HG02642 (cell line): ENCODE data around the gene ITGAD.
A peak's percentile ranks its signal among the peaks of the same experiment; 100 is the strongest.

Experiments
- ATAC-seq: cut with Tn5 transposase; IDR thresholded peaks from one replicate; pipeline ENCODE4 v1.9.1; 2021; ENCODE audit warnings: mild to moderate bottlenecking; ENCODE audit not compliant: unreplicated experiment, poor library complexity

The ITGAD gene

DNA sequence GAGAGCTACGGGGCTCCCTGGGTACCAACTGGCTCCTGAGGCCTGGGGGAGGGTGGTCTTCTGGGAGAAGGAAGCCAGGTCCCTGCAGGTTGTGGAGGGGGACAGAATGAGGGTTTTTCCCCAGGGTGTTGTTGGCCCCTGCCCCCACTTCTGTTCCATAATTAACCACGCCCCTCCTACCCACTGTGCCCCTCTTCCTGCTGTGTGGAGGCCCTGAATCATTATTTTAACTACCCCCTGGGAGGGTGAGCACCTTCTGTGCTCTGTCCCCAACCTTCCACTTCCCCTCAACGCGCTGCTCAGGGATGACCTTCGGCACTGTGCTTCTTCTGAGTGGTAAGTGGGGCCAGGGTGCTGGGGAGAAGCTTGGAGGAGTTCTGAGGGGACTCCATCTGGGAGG is at the start of gene ITGAD:
TSS of gene ITGAD (plus strand) at position 280 of the 400 bp plus-strand sequence. CDS start at position 306, 26 bp downstream.
- ATAC-seq: no peak

DNA sequence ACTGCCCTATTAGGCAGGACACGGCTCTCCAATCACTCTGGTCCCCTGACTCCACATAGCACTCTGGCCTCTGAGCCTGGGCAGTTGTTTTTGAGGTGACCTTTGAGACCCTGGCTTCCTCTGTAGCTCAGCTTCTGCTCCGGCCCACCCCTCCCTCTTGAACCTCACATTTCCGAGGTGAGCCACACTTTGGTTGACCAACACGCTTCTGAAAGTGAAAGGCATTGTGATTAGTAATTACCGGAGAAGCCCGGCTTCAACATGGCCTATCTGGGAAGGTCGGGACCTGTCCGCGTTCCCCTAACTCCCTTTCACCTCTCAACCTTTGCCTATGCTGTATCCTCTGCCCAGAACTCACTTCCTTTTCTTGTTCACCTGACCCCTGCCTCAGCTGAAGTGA is 48.4 kb upstream of the ITGAD start:
- peak; percentile 88 for ATAC-seq

- no peak for ATAC-seq
Observed at GRCh38 chr16:31347445-31347844, 45.7 kb upstream of the ITGAD start.

GRCh38 chr16:31348579-31348978 is 44.6 kb upstream of the ITGAD start:
- no peak for ATAC-seq

GRCh38 chr16:31350275-31351005 is 42.7 kb upstream of the ITGAD start:
- no peak for ATAC-seq

DNA sequence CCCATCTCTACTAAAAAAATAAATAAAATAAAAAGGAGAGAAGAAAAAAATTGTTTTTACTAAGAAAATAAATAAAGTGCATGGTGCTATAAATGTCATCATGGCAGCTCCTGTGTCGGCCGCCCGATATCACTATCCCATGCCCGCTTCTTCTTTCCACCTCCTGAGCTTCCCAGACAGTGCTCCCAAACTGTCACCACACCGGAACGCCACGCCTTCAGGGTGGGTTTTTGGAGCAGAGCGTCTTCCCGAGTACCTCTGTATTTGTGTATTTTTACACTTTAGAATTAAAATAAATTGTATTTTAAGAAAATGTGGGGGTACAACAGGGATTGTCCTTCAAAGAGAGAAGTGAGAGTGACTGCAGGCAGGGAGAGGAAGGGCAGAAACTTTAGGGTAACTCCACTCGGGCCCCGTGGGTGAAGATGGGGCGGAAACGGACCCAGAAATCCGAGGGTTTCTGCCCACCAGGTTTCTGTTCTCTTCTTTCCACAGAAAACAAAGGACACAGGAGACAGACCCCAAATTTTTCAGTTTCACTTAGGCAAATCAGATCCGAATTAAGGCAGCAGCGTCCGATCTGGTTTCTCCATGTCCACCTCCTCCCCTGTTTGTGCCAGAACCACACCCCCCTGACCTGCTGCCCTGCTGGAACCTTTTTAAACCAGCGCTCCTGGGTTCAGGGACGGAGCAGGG is 41.7 kb upstream of the ITGAD start:
- ATAC-seq: no peak

DNA sequence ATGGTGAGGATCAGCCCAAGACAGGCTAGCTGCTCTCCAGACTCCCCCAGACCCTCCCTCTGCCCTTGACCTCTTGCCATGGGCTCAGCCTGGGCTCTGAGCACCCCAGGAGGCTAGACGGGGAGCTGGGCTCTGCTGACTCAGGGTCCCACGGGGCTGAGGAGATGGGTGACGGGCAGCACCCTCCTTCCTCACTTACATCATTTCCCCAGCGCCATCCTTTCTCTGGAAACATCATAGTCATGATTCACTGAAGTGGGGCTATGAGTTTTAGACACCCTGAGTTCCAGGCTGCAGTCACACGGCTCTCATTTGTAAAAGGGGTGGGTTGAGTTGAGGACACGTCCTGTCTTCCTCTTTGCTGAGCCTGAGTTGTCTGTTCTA is 41.2 kb upstream of the ITGAD start:
- ATAC-seq: no peak

- ATAC-seq: no peak
Observed at GRCh38 chr16:31352376-31353115, 40.6 kb upstream of the ITGAD start.

DNA sequence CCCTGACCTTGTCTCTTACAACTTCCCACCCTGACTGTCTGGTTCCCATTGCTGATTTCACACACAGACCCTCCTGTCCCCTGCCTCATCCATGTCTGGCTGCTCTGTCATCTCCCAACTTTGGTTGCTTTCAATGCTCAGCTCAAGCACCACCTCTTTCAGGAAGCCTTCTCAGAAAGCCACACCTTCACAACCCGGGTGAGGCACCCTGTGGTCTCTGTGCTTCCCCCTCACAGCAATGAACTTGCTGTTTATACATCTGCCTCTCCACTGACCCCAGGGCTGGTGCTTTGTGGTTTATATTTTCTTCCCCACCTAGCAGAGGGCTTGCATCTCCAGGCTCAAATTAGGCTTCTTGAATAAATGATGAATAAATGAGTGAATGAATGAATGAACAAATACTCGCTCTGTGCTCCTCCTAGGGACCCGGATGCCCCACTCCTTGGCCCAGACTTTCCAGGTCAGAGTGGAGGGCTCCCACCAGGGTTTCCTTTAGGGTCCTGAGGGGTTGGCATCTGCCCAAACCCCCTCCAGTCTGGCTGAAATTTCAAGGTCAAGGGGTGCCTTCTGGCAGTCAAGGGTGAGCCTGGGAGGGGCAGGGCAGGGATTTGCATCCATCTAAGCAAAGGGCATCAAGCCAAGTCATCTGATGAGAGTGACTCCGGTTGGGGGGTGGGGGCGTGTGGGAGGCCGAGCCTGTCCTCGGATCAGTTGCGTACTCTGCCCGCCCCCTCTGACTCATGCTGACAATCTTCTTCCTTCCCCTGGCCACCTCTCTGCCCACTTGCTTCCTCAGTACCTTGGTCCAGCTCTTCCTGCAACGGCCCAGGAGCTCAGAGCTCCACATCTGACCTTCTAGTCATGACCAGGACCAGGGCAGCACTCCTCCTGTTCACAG is 38.5 kb upstream of the ITGAD start, which contains the start of gene ITGAX:
TSS of gene ITGAX (plus strand) at position 783 of the 898 bp plus-strand sequence. CDS start at position 862, 79 bp downstream.
- ATAC-seq: peak; percentile 77

DNA sequence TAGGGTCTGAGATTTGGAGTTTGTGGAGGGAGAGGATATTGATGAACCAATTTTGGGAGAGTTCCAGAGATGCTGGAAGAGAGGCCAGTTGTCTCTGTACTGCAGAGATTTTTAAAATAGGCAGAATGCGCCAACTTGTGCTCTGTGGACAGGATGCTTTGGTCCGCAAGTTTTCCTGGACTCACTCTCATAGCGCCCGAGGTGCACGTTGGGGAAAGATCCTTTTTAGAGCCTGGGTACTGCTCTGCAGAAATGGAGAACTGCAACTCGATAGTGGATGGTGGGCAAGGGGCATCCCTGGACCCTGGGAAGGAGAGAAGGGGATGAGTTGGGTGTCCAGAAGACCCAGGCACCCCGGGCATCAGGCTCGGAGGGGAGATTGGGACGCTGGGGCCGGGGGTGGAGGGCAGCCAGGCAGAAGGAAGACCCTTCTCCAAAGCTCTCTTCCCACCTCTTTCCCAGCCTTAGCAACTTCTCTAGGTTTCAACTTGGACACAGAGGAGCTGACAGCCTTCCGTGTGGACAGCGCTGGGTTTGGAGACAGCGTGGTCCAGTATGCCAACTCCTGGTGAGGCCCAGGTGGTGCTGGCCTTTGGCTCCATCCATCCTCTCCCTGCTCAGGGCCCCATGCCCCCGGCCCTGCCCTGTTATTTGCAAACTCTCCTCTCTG is 37.6 kb upstream of the ITGAD start:
- ATAC-seq: no peak

DNA sequence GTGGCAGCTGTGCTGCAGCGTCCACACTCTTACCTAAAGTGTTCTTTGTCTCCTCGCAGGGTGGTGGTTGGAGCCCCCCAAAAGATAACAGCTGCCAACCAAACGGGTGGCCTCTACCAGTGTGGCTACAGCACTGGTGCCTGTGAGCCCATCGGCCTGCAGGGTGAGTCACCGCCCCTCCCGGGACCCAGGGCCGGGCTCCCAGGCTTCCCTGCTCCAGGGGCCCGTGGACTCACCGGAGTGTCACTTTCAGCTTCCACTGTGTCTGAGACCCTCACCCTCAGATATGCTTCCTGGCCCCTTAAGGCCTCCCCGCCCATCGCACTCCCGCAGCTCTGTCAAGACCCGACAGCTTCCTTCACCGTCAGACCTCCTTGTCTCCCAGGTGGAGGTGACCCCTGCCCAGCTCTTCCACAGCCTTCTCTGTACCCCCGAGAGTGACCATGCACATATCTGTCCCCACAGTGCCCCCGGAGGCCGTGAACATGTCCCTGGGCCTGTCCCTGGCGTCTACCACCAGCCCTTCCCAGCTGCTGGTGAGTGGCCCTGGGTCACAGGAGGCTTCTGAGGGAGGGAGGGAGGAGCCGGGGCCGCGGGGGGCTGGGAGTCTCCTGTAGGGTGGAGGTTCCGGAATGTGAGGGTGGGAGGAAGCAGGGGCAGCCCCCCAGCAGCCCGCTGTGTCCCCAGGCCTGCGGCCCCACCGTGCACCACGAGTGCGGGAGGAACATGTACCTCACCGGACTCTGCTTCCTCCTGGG is 36.4 kb upstream of the ITGAD start:
- no peak for ATAC-seq

GRCh38 chr16:31357324-31358109 is 35.6 kb upstream of the ITGAD start:
- no peak for ATAC-seq

- no peak for ATAC-seq
Observed at GRCh38 chr16:31360251-31360650, 32.9 kb upstream of the ITGAD start.

DNA sequence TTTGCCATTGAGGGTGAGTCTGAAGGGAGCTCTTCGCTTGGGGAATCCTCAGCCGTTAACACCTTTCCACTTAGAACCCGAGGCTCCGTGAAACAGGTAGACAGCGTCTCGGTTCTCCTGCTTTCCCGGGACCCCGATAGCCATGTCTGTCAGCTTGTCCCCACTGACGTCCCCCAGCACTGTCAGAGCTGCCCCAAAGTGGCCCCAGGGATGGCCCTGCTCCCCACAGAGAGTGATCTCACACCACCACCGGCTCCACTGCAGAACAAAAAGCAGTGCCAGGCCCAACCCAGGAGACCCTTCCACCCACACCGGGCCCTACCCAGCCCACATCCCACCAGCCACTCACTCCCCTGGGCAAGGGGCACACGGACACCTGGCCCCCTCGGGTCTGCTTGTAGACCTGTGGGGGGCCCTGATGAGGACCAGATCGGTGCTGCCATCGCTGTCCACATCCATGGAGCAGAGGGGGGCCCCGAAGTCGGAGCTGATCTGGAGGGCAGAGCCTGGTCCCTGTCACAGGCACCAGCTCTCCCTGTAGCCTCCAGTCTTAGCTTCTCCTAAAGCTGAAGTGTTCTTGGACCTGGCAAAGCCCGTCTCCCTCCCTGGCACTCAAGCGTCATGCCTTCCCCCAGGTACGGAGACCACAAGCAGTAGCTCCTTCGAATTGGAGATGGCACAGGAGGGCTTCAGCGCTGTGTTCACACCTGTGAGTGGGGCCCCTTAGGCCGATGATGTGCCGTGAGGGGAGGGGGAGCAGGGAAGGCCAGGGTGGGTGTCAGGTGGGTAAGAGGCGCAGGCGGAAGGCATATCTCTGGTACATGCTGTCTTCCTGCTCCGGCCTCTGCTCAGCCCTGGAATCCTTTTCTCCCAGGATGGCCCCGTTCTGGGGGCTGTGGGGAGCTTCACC is 31.7 kb upstream of the ITGAD start:
- ATAC-seq: no peak

GRCh38 chr16:31362476-31363405 is 30.4 kb upstream of the ITGAD start:
- no peak for ATAC-seq

GRCh38 chr16:31363721-31364120 is 29.4 kb upstream of the ITGAD start:
- ATAC-seq: no peak
